ENCODE data around the gene AKR1C3. TPM values are rescaled to one million over a fixed set of nuclear protein-coding genes. Genes with fewer than 3 reads are reported as not detected.
"Not testable (repeated sequence)": the region's sequence is repeated elsewhere in the genome, so short reads cannot be mapped to it uniquely, and the experiment has no call there.

The AKR1C3 gene
- total RNA-seq, 2 experiments from 2014 or later = 6.0 to 7.6 TPM

DNA sequence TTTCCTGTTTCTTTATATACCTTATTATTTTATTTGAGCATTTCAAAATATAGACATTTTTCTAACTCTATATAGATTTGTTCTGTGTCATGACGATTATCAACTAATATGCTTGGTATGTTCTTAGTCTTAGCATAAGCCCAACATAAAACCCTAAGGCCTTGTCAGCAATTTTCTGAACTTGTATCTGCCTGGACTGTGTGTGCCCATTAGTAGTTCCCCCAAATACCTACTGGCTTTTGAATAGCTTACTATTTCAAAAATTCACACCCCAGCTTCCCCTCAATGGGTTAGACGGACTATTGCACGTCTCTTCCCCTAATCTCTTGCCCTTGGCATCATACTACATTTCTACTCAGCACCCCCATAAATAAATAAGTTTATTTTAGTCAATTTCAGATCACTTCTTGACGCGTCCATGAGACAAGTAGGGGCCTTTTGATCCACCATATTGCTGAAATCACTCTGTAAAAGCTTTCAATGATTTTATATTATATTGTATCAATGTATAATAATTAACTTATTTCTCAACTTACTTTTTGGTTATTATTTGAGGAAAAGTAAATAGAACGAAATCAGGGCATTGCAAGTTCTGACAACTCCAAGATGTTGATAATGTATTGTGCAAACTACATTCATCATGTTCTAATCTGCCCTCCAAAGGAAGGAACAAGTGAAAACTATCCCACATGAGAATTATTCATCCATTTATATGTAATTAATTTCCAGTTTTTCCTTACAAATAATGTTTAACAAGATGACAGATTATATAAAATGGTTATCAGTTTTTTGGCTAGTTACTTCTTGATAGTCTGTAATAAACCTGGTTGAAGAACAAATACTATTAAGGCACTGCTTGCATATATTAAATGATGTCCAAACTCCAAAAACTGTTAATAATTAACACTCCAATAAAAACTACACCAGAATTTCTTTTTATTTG, 1.1 kb upstream of the AKR1C3 start:
- Mint-ChIP-seq H3K36me3 (ENCODE audit: low read depth) (no peaks in the 10 kb centered on the region), H3K4me3 (no peak overlapping the region), H3K4me1 (peaks cover 6% of the 10 kb centered on the region), H3K27me3 (peaks cover 20% of the 10 kb centered on the region), H3K27ac (no peak overlapping the region), H3K9me3 (no peaks in the 10 kb centered on the region)
- ChIA-PET CTCF (interaction anchor here (0.7 kb wide), 1 partner anchor 14 kb away, joined by 3 read pairs; no protein-coding TSS in a partner anchor), POLR2A (no interaction called here)
- DNase-seq = no peak

GRCh38 chr10:5095687-5096086, 1.5 kb downstream of the AKR1C3 start:
- CTCF ChIA-PET = interaction anchor here (1.9 kb wide), 1 partner anchor 246 kb away, joined by 7 read pairs; no protein-coding TSS in a partner anchor
- POLR2A ChIA-PET = interaction anchor here (1.3 kb wide), 1 partner anchor 318 kb away, joined by 3 read pairs; no protein-coding TSS in a partner anchor

DNA sequence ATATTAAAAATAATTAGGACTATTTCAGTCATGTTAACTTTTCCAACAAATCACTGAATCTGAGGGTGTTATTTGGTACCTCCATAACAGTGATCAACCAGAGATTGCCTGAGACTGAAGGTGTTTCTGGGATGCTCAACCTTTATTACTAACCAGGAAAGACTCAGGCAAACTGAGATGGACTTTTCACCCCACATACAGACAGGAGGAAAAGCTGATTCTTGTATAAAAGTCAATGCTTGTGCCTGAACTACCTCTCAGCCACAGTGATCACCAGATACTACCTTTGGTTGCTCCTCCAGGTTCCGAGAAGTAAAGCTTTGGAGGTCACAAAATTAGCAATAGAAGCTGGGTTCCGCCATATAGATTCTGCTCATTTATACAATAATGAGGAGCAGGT, 1.9 kb downstream of the AKR1C3 start:
- no peak overlapping the region for H3K4me3 Mint-ChIP-seq
- CTCF ChIA-PET = interaction anchor here (1.9 kb wide), 1 partner anchor 246 kb away, joined by 7 read pairs; no protein-coding TSS in a partner anchor
- H3K27ac Mint-ChIP-seq = no peak overlapping the region
- no peaks in the 10 kb centered on the region for H3K36me3 Mint-ChIP-seq (ENCODE audit: low read depth)
- H3K27me3 Mint-ChIP-seq = peaks cover 8% of the 10 kb centered on the region
- POLR2A ChIA-PET = interaction anchor here (0.9 kb wide), 1 partner anchor 175 kb away, joined by 4 read pairs; no protein-coding TSS in a partner anchor
- DNase-seq = no peak
- no peaks in the 10 kb centered on the region for H3K9me3 Mint-ChIP-seq
- peaks cover 5% of the 10 kb centered on the region for H3K4me1 Mint-ChIP-seq

More at GRCh38 chr10:5095687-5096086, 1.5 kb downstream of the AKR1C3 start:
- H3K27ac Mint-ChIP-seq = no peak overlapping the region
- no peak for DNase-seq
- H3K4me3 Mint-ChIP-seq = no peak overlapping the region
- H3K36me3 Mint-ChIP-seq (ENCODE audit: low read depth) = no peaks in the 10 kb centered on the region
- H3K9me3 Mint-ChIP-seq = no peaks in the 10 kb centered on the region
- peaks cover 5% of the 10 kb centered on the region for H3K4me1 Mint-ChIP-seq
- H3K27me3 Mint-ChIP-seq = peaks cover 11% of the 10 kb centered on the region

GRCh38 chr10:5102479-5102878, 8.3 kb downstream of the AKR1C3 start:
- H3K27ac Mint-ChIP-seq; CTCF ChIA-PET; DNase-seq; H3K9me3 Mint-ChIP-seq; H3K4me1 Mint-ChIP-seq; POLR2A ChIA-PET; H3K4me3 Mint-ChIP-seq; H3K36me3 Mint-ChIP-seq (ENCODE audit: low read depth); H3K27me3 Mint-ChIP-seq: not testable (repeated sequence)

- H3K36me3 Mint-ChIP-seq (ENCODE audit: low read depth) = no peaks in the 10 kb centered on the region
- H3K9me3 Mint-ChIP-seq = no peaks in the 10 kb centered on the region
- ChIA-PET POLR2A (no interaction called here), CTCF (no interaction called here)
- DNase-seq = no peak
- no peaks in the 10 kb centered on the region for H3K27me3 Mint-ChIP-seq
- H3K27ac Mint-ChIP-seq = no peak overlapping the region
- H3K4me3 Mint-ChIP-seq = no peak overlapping the region
- H3K4me1 Mint-ChIP-seq = no peaks in the 10 kb centered on the region
These were observed 9.3 kb downstream of the AKR1C3 start for GRCh38 chr10:5103481-5103880.

DNA sequence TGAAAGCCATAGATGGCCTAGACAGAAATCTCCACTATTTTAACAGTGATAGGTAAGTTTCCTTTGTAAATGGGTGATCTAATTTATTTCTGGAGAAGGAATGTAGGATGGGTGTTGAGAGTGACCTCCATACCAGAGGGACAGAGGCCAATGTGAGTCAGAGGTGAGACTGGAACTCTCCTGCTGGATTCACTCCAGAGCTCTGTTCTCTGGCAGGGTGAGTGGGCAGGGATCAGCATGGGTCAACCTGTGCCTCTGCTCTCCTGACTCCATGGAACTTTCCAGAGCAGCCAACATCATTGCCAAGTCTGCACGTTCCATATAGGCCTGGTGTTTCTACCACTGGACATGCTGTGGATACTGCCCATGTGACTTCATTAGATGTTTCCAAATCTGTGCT, 11.4 kb downstream of the AKR1C3 start:
- no peak for DNase-seq
- Mint-ChIP-seq H3K27ac (no peak overlapping the region), H3K4me3 (no peak overlapping the region), H3K36me3 (ENCODE audit: low read depth) (no peaks in the 10 kb centered on the region), H3K27me3 (no peaks in the 10 kb centered on the region), H3K9me3 (no peaks in the 10 kb centered on the region), H3K4me1 (no peaks in the 10 kb centered on the region)
- POLR2A ChIA-PET = no interaction called here
- CTCF ChIA-PET = no interaction called here

DNA sequence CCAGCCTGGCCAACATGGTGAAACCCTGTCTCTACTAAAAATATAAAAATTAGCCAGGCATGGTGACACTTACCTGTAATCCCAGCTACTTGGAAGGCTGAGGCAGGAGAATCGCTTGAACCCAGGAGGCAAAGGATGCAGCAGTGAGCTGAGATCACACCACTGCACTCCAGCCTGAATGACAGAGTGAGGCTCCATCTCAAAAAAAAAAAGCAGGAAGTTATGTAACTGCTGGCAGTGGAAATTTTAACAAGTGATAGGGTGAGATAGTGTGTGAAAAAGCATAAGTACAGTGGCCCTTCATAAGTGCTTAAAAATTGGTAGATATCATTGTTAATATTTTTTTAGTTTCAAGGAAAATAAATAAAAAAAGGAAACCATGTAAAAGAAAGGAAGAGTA, 12.3 kb downstream of the AKR1C3 start:
- no peak for DNase-seq
- POLR2A ChIA-PET = no interaction called here
- no peaks in the 10 kb centered on the region for H3K36me3 Mint-ChIP-seq (ENCODE audit: low read depth)
- no peaks in the 10 kb centered on the region for H3K4me1 Mint-ChIP-seq
- H3K27me3 Mint-ChIP-seq = no peaks in the 10 kb centered on the region
- no peaks in the 10 kb centered on the region for H3K9me3 Mint-ChIP-seq
- CTCF ChIA-PET = no interaction called here
- H3K4me3 Mint-ChIP-seq = no peak overlapping the region
- H3K27ac Mint-ChIP-seq = no peak overlapping the region

GRCh38 chr10:5107860-5108526, 13.8 kb downstream of the AKR1C3 start:
- Mint-ChIP-seq H3K27me3 (no peaks in the 10 kb centered on the region), H3K4me3 (no peak overlapping the region), H3K4me1 (no peaks in the 10 kb centered on the region), H3K9me3 (no peaks in the 10 kb centered on the region), H3K36me3 (ENCODE audit: low read depth) (no peaks in the 10 kb centered on the region), H3K27ac (no peak overlapping the region)
- no peak for DNase-seq
- ChIA-PET POLR2A (no interaction called here), CTCF (no interaction called here)

GRCh38 chr10:5108658-5109416, 14.6 kb downstream of the AKR1C3 start:
- H3K9me3 Mint-ChIP-seq = no peaks in the 10 kb centered on the region
- H3K27ac Mint-ChIP-seq = no peak overlapping the region
- no peaks in the 10 kb centered on the region for H3K4me1 Mint-ChIP-seq
- ChIA-PET CTCF (no interaction called here), POLR2A (no interaction called here)
- no peaks in the 10 kb centered on the region for H3K36me3 Mint-ChIP-seq (ENCODE audit: low read depth)
- no peak overlapping the region for H3K4me3 Mint-ChIP-seq
- no peaks in the 10 kb centered on the region for H3K27me3 Mint-ChIP-seq
- no peak for DNase-seq

- H3K9me3 Mint-ChIP-seq; H3K4me1 Mint-ChIP-seq; H3K27ac Mint-ChIP-seq; CTCF ChIA-PET; H3K4me3 Mint-ChIP-seq; POLR2A ChIA-PET; DNase-seq; H3K36me3 Mint-ChIP-seq (ENCODE audit: low read depth); H3K27me3 Mint-ChIP-seq: not testable (repeated sequence)
These were observed 15.6 kb downstream of the AKR1C3 start for GRCh38 chr10:5109861-5110260.

- Mint-ChIP-seq H3K27ac (no peak overlapping the region), H3K9me3 (peaks cover 3% of the 10 kb centered on the region), H3K36me3 (ENCODE audit: low read depth) (no peaks in the 10 kb centered on the region), H3K4me3 (no peak overlapping the region), H3K27me3 (no peaks in the 10 kb centered on the region), H3K4me1 (no peaks in the 10 kb centered on the region)
- ChIA-PET CTCF (no interaction called here), POLR2A (no interaction called here)
- DNase-seq = no peak
These were observed 22.4 kb downstream of the AKR1C3 start for GRCh38 chr10:5116621-5117020.

- no peaks in the 10 kb centered on the region for H3K36me3 Mint-ChIP-seq (ENCODE audit: low read depth)
- no peaks in the 10 kb centered on the region for H3K4me1 Mint-ChIP-seq
- H3K4me3 Mint-ChIP-seq = no peak overlapping the region
- H3K27ac Mint-ChIP-seq = no peak overlapping the region
- CTCF ChIA-PET = no interaction called here
- POLR2A ChIA-PET = no interaction called here
- H3K27me3 Mint-ChIP-seq = no peaks in the 10 kb centered on the region
- DNase-seq = no peak
- H3K9me3 Mint-ChIP-seq = peaks cover 3% of the 10 kb centered on the region
These were observed 22.8 kb downstream of the AKR1C3 start for GRCh38 chr10:5117026-5117425.

DNA sequence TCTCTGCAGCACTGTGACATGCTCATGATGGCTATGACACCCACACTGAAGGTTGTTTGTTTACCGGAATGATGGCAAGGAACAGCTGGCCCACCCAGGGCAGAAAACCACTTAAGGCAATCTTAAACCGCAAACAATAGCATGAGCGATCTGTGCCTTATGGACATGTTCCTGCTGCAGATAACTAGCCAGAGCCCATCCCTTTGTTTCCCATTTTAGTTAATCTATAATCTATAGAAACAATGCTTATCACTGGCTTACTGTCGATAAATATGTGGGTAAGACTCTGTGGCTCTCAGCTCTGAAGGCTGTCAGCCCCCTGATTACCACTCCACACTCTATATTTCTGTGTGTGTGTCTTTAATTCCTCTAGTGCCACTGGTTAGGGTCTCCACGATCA, 25.8 kb downstream of the AKR1C3 start:
- DNase-seq; CTCF ChIA-PET; H3K36me3 Mint-ChIP-seq (ENCODE audit: low read depth); H3K9me3 Mint-ChIP-seq; H3K27me3 Mint-ChIP-seq; H3K4me3 Mint-ChIP-seq; H3K4me1 Mint-ChIP-seq; H3K27ac Mint-ChIP-seq; POLR2A ChIA-PET: not testable (repeated sequence)

All from activated CD4-positive, alpha-beta memory T cell treated with anti-CD3 and anti-CD28 coated beads, Interleukin-2, amount 10 ng/mL, durations not matched to agents 7 days and 5 days (primary cell).